ENCODE measurements around the gene VANGL1. TPM values are rescaled to one million over a fixed set of nuclear protein-coding genes. Genes with fewer than 3 reads are reported as not detected.

VANGL1 gene
- total and polyA plus RNA-seq, 2 of the 13 experiments (the other 11 are each of a cell fraction or from before 2014, with no cell fraction given), result 5.3 to 9.4 TPM

DNA sequence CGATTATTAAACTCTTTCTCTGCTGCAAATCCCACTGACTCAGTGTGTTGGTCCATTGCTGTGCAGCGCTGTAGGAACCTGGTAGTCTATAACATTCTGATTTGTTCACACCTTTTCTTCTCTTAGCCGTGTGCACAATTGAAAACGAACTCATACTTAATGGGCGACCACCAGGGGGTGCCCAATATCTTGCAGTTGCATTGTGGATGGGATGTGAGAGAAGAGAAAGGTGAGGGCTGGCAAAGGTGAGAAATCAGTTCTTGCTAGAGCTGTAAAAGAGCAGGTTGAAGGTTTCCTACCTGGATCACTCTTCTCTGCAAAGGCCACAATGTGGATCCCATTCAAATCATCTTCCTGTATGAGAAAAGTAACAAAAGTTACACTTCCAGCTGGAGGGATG, 75.8 kb downstream of the VANGL1 start:
- WGBS (ENCODE audit: low lambda C conversion rate), result 21% methylated on average over 5 of the region's 5 CpGs
- FAIRE-seq, result peak; percentile 55
- H3K9ac ChIP-seq (ENCODE audit: insufficient read depth, low read depth, low read length), result no peak overlapping the region

More for the DNA sequence above, 75.8 kb downstream of the VANGL1 start:
- Histone ChIP-seq H3K9me3 (ENCODE audit: low read length) (no peaks in the 10 kb centered on the region), H3K4me2 (ENCODE audit: low read depth, low read length) (no peak overlapping the region), H3K27ac (ENCODE audit: extremely low read length, insufficient read depth, low read length) (no peak overlapping the region), H2AFZ (ENCODE audit: low read length) (no peak overlapping the region), H3K36me3 (replicated peaks in 1 of 2; ENCODE audit: control insufficient read depth in 1 of 2, insufficient read depth in 2 of 2, low read length in 2 of 2) (no peaks in the 10 kb centered on the region), H3K27me3 (ENCODE audit: control insufficient read depth in 1 of 2, insufficient read depth in 2 of 2, low read length in 2 of 2) (no peaks in the 10 kb centered on the region), H3K4me1 (ENCODE audit: insufficient read depth, low read length) (peaks cover 23% of the 10 kb centered on the region), H4K20me1 (ENCODE audit: insufficient read depth, low read length) (no peaks in the 10 kb centered on the region), H3K79me2 (ENCODE audit: insufficient read depth, low read length) (no peaks in the 10 kb centered on the region), H3K4me3 (replicated peaks in 1 of 3; ENCODE audit: insufficient read depth in 1 of 3, low read depth in 2 of 3, low read length in 3 of 3) (no peak overlapping the region)
- TF ChIP-seq, protein P1, sequence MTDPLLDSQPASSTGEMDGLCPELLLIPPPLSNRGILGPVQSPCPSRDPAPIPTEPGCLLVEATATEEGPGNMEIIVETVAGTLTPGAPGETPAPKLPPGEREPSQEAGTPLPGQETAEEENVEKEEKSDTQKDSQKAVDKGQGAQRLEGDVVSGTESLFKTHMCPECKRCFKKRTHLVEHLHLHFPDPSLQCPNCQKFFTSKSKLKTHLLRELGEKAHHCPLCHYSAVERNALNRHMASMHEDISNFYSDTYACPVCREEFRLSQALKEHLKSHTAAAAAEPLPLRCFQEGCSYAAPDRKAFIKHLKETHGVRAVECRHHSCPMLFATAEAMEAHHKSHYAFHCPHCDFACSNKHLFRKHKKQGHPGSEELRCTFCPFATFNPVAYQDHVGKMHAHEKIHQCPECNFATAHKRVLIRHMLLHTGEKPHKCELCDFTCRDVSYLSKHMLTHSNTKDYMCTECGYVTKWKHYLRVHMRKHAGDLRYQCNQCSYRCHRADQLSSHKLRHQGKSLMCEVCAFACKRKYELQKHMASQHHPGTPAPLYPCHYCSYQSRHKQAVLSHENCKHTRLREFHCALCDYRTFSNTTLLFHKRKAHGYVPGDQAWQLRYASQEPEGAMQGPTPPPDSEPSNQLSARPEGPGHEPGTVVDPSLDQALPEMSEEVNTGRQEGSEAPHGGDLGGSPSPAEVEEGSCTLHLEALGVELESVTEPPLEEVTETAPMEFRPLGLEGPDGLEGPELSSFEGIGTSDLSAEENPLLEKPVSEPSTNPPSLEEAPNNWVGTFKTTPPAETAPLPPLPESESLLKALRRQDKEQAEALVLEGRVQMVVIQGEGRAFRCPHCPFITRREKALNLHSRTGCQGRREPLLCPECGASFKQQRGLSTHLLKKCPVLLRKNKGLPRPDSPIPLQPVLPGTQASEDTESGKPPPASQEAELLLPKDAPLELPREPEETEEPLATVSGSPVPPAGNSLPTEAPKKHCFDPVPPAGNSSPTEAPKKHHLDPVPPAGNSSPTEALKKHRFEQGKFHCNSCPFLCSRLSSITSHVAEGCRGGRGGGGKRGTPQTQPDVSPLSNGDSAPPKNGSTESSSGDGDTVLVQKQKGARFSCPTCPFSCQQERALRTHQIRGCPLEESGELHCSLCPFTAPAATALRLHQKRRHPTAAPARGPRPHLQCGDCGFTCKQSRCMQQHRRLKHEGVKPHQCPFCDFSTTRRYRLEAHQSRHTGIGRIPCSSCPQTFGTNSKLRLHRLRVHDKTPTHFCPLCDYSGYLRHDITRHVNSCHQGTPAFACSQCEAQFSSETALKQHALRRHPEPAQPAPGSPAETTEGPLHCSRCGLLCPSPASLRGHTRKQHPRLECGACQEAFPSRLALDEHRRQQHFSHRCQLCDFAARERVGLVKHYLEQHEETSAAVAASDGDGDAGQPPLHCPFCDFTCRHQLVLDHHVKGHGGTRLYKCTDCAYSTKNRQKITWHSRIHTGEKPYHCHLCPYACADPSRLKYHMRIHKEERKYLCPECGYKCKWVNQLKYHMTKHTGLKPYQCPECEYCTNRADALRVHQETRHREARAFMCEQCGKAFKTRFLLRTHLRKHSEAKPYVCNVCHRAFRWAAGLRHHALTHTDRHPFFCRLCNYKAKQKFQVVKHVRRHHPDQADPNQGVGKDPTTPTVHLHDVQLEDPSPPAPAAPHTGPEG (CRISPR knock-in tag; IDR thresholded peaks at IDR 0.05), result no peak
- peak; percentile 36; the same call in 1 of the 2 replicates for TF ChIP-seq RAD21 (CRISPR knock-in tag; IDR thresholded peaks at IDR 0.05)
- peak; percentile 63; the same call in 1 of the 2 replicates for TF ChIP-seq MTF1 (CRISPR knock-in tag; IDR thresholded peaks at IDR 0.05)
- peak; percentile 82 for TF ChIP-seq STAG1 (CRISPR knock-in tag; IDR thresholded peaks at IDR 0.05)
- peak; percentile 87 for TF ChIP-seq SMC3 (IDR thresholded peaks at IDR 0.05; ENCODE audit: low read length)
- TF ChIP-seq, protein P2, sequence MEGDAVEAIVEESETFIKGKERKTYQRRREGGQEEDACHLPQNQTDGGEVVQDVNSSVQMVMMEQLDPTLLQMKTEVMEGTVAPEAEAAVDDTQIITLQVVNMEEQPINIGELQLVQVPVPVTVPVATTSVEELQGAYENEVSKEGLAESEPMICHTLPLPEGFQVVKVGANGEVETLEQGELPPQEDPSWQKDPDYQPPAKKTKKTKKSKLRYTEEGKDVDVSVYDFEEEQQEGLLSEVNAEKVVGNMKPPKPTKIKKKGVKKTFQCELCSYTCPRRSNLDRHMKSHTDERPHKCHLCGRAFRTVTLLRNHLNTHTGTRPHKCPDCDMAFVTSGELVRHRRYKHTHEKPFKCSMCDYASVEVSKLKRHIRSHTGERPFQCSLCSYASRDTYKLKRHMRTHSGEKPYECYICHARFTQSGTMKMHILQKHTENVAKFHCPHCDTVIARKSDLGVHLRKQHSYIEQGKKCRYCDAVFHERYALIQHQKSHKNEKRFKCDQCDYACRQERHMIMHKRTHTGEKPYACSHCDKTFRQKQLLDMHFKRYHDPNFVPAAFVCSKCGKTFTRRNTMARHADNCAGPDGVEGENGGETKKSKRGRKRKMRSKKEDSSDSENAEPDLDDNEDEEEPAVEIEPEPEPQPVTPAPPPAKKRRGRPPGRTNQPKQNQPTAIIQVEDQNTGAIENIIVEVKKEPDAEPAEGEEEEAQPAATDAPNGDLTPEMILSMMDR (CRISPR knock-in tag; IDR thresholded peaks at IDR 0.05), result peak; percentile 74
- peak; percentile 57 for DNase-seq (ENCODE audit: low spot score)
- ATAC-seq, result peak; percentile 64
- ChIA-PET CTCF (ENCODE audit: low intra/inter-chr PET ratio, low total read pairs) (interaction anchor here (0.7 to 2.4 kb wide), 4 partner anchors 44 to 264 kb away, joined by 3 to 16 read pairs (median 10); no protein-coding TSS in a partner anchor), POLR2A (no interaction called here)
- intact Hi-C loops (cut with micrococcal nuclease; ENCODE audit: unreplicated experiment), result loop anchor here (1.0 kb wide), 2 partner anchors 47 to 55 kb away; no protein-coding TSS in a partner anchor
- in situ Hi-C loops (cut with HindIII; ENCODE audit: extremely low pct_ligation_motif_present, low pct_unique_long_range_greater_than_20kb), result loop anchor here (5.0 kb wide), 1 partner anchor 55 kb away; no protein-coding TSS in a partner anchor
- no TSS peak for BruUV-seq (replicated peaks)
